ENCODE results near the gene TRHDE. TPM values are rescaled to one million over a fixed set of nuclear protein-coding genes. Genes with fewer than 3 reads are reported as not detected.

The TRHDE gene
- total RNA-seq, 1 experiment from 2014 or later = 24.5 TPM

DNA sequence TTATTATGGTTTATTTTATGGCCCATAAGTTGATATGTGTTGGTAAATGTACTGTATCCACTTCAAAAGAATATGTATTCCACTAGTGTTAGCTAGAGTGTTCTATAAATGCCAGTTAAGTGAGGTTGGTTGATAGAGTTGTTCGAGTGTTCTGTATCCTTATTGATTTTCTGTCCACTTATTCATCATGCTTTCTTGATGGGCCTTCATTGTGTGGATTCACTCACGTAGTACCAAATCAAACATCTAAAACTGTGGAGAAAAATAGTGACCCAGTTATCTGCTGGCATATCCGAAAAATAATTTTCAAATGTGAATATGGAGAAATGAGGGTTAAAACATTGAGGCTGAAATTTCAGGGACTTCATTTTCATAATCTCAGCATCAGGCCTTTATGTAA, 230.4 kb downstream of the TRHDE start:
- DNase-seq (ENCODE audit: low spot score) = no peak
- Histone ChIP-seq H3K4me1 (ENCODE audit: insufficient read depth, low read length, poor library complexity, severe bottlenecking) (no peaks in the 10 kb centered on the region), H3K27ac (ENCODE audit: low read depth, low read length, poor library complexity, severe bottlenecking) (no peak overlapping the region), H3K4me3 (ENCODE audit: low read depth, low read length, poor library complexity, severe bottlenecking) (no peak overlapping the region), H3K27me3 (replicated peaks; ENCODE audit: insufficient read depth, low read depth, low read length, poor library complexity) (no peaks in the 10 kb centered on the region), H3K9me3 (ENCODE audit: low read depth, low read length, poor library complexity, severe bottlenecking) (no peaks in the 10 kb centered on the region), H3K36me3 (ENCODE audit: insufficient read depth, low read length, poor library complexity, severe bottlenecking) (no peaks in the 10 kb centered on the region)
- intact Hi-C loops (cut with micrococcal nuclease; ENCODE audit: unreplicated experiment) = no loop called here
- CTCF ChIA-PET = no interaction called here
- TF ChIP-seq EZH2 (IDR thresholded peaks at IDR 0.05; ENCODE audit: borderline replicate concordance, low read depth, low read length, poor library complexity, severe bottlenecking) = no peak
- TF ChIP-seq, protein P1, sequence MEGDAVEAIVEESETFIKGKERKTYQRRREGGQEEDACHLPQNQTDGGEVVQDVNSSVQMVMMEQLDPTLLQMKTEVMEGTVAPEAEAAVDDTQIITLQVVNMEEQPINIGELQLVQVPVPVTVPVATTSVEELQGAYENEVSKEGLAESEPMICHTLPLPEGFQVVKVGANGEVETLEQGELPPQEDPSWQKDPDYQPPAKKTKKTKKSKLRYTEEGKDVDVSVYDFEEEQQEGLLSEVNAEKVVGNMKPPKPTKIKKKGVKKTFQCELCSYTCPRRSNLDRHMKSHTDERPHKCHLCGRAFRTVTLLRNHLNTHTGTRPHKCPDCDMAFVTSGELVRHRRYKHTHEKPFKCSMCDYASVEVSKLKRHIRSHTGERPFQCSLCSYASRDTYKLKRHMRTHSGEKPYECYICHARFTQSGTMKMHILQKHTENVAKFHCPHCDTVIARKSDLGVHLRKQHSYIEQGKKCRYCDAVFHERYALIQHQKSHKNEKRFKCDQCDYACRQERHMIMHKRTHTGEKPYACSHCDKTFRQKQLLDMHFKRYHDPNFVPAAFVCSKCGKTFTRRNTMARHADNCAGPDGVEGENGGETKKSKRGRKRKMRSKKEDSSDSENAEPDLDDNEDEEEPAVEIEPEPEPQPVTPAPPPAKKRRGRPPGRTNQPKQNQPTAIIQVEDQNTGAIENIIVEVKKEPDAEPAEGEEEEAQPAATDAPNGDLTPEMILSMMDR (conservative IDR thresholded peaks at IDR 0.05; ENCODE audit: low read depth, low read length) = no peak
- BruUV-seq (replicated peaks) = no TSS peak
- POLR2A ChIA-PET (ENCODE audit: low non-redundant PET) = no interaction called here

DNA sequence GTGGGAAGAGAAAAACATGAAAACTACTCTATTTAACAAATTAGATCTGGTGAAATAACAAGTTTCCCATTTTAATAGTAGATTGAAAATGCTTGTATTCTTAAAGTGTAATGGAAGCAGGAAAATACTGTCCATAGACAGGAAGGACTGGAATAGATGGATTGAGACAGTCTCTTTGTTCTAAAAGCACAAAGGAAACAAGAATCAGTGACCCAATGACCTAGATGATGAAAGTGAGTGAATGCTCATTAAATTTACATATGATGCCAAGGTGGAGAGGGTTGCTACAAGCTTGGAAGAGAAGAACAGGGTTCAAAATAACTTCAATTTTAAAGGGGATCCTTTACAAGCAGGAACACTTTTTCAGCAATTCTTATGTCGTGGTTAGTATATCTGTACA, 233.1 kb downstream of the TRHDE start:
- H3K27me3 ChIP-seq (replicated peaks; ENCODE audit: insufficient read depth, low read depth, low read length, poor library complexity) = no peaks in the 10 kb centered on the region
- intact Hi-C loops (cut with micrococcal nuclease; ENCODE audit: unreplicated experiment) = no loop called here
- CTCF ChIA-PET = no interaction called here
- no peaks in the 10 kb centered on the region for H3K4me1 ChIP-seq (ENCODE audit: insufficient read depth, low read length, poor library complexity, severe bottlenecking)
- no peaks in the 10 kb centered on the region for H3K9me3 ChIP-seq (ENCODE audit: low read depth, low read length, poor library complexity, severe bottlenecking)
- no peak overlapping the region for H3K4me3 ChIP-seq (ENCODE audit: low read depth, low read length, poor library complexity, severe bottlenecking)
- POLR2A ChIA-PET (ENCODE audit: low non-redundant PET) = no interaction called here
- no peak overlapping the region for H3K27ac ChIP-seq (ENCODE audit: low read depth, low read length, poor library complexity, severe bottlenecking)
- TF ChIP-seq, protein P1 (conservative IDR thresholded peaks at IDR 0.05; ENCODE audit: low read depth, low read length) = no peak
- no peak for TF ChIP-seq EZH2 (IDR thresholded peaks at IDR 0.05; ENCODE audit: borderline replicate concordance, low read depth, low read length, poor library complexity, severe bottlenecking)
- H3K36me3 ChIP-seq (ENCODE audit: insufficient read depth, low read length, poor library complexity, severe bottlenecking) = no peaks in the 10 kb centered on the region
- peak; percentile 11 for DNase-seq (ENCODE audit: low spot score)
- BruUV-seq (replicated peaks) = no TSS peak

DNA sequence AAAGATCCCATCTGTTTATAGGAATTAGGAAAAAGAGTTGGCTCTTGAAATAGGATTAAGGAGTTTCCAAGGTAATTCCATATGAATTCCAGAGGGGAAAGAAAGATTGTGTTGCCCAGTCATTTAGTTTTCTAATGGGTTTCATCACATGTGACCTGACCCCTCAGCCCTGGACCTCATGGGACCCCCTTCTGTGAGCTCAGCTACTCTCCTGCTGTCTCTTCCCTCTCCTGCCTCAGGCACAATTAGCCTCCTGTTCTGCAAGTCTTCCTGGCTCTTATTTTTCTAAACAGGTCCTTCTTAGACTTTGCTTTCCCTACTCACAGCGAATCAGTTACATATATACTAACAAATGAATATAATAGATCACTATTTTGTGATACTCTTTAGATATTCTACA, 237.7 kb downstream of the TRHDE start:
- TF ChIP-seq, protein P1 (conservative IDR thresholded peaks at IDR 0.05; ENCODE audit: low read depth, low read length) = no peak
- no peak for TF ChIP-seq EZH2 (IDR thresholded peaks at IDR 0.05; ENCODE audit: borderline replicate concordance, low read depth, low read length, poor library complexity, severe bottlenecking)
- intact Hi-C loops (cut with micrococcal nuclease; ENCODE audit: unreplicated experiment) = no loop called here
- no peak for DNase-seq (ENCODE audit: low spot score)
- ChIA-PET CTCF (no interaction called here), POLR2A (ENCODE audit: low non-redundant PET) (no interaction called here)
- H3K4me3 ChIP-seq (ENCODE audit: low read depth, low read length, poor library complexity, severe bottlenecking) = no peak overlapping the region
- no peaks in the 10 kb centered on the region for H3K4me1 ChIP-seq (ENCODE audit: insufficient read depth, low read length, poor library complexity, severe bottlenecking)
- no peaks in the 10 kb centered on the region for H3K9me3 ChIP-seq (ENCODE audit: low read depth, low read length, poor library complexity, severe bottlenecking)
- no peaks in the 10 kb centered on the region for H3K36me3 ChIP-seq (ENCODE audit: insufficient read depth, low read length, poor library complexity, severe bottlenecking)
- H3K27ac ChIP-seq (ENCODE audit: low read depth, low read length, poor library complexity, severe bottlenecking) = no peak overlapping the region
- no TSS peak for BruUV-seq (replicated peaks)
- no peaks in the 10 kb centered on the region for H3K27me3 ChIP-seq (replicated peaks; ENCODE audit: insufficient read depth, low read depth, low read length, poor library complexity)
